HepG2 (cell line): ENCODE results near the gene MORN1. TPM values are rescaled to one million over a fixed set of nuclear protein-coding genes. Genes with fewer than 3 reads are reported as not detected.

Experiments
- CEBPZ ChIP-seq: IDR thresholded peaks from 2 replicates; pipeline ENCODE4 v1.6.1; 2012; ENCODE audit warnings: low read length, improper control_type of control experiment
- ELF1 ChIP-seq: sonication (generic); formaldehyde crosslinking; IDR thresholded peaks from 2 replicates; pipeline ENCODE4 v1.4.0; 2020; ENCODE audit warnings: missing genetic modification reagents
- ETV5 ChIP-seq: IDR thresholded peaks from 2 replicates; pipeline ENCODE4 v1.6.1; 2018; ENCODE audit warnings: missing biosample characterization, missing genetic modification reagents, inconsistent platforms, borderline replicate concordance
- GATA4 ChIP-seq: sonication (generic); IDR thresholded peaks from 2 replicates; pipeline ENCODE4 v1.6.1; 2016; ENCODE audit warnings: antibody characterized with exemption, low read depth, borderline replicate concordance
- GATAD2A ChIP-seq: IDR thresholded peaks from 2 replicates; pipeline ENCODE4 v1.6.1; 2016
- GLMP ChIP-seq: sonication (generic); formaldehyde crosslinking; IDR thresholded peaks from 2 replicates; pipeline ENCODE4 v1.9.0; 2021; ENCODE audit warnings: missing genetic modification reagents, mild to moderate bottlenecking, borderline replicate concordance
- GTF2F1 ChIP-seq: fragments of 150-350 bp; IDR thresholded peaks from 2 replicates; pipeline ENCODE4 v1.6.1; 2014; ENCODE audit warnings: low read length
- HMG20B ChIP-seq: conservative IDR thresholded peaks from 2 replicates; pipeline ENCODE4 v1.6.1; 2016; ENCODE audit warnings: missing genetic modification reagents, missing compliant biosample characterization
- HNRNPLL ChIP-seq: fragments of 200-400 bp; formaldehyde crosslinking; IDR thresholded peaks from 2 replicates; pipeline ENCODE4 v1.6.1; 2017; ENCODE audit warnings: mild to moderate bottlenecking, low read depth, low read length; ENCODE audit not compliant: poor library complexity, severe bottlenecking
- IRF2 ChIP-seq: IDR thresholded peaks from 2 replicates; pipeline ENCODE4 v1.6.1; 2018; ENCODE audit warnings: missing genetic modification reagents, missing compliant biosample characterization
- MAFF ChIP-seq: IDR thresholded peaks from 2 replicates; pipeline ENCODE4 v1.6.1; 2011; ENCODE audit warnings: low read depth, low read length, improper control_type of control experiment
- MEIS1 ChIP-seq: sonication (generic); formaldehyde crosslinking; IDR thresholded peaks from 2 replicates; pipeline ENCODE4 v1.9.0; 2021; ENCODE audit warnings: mild to moderate bottlenecking, missing genetic modification reagents, moderate library complexity, borderline replicate concordance
- MIER3 ChIP-seq: IDR thresholded peaks from 2 replicates; pipeline ENCODE4 v1.6.1; 2016; ENCODE audit warnings: missing compliant biosample characterization, borderline replicate concordance
- NR2F6 ChIP-seq, 2 experiments: IDR thresholded peaks; 2 replicates each; pipeline ENCODE4 v1.6.1; 2016; ENCODE audit warnings: antibody characterized with exemption in 1 of 2, mild to moderate bottlenecking in 1 of 2
- PHF21A ChIP-seq: sonication (generic); formaldehyde crosslinking; IDR thresholded peaks from 2 replicates; pipeline ENCODE4 v1.5.0; 2020; ENCODE audit warnings: mild to moderate bottlenecking, missing genetic modification reagents
- SNRNP70 ChIP-seq: fragments of 200-400 bp; formaldehyde crosslinking; IDR thresholded peaks from 2 replicates; pipeline ENCODE4 v1.6.1; 2017; ENCODE audit warnings: mild to moderate bottlenecking, low read depth, low read length, moderate library complexity
- SPEN ChIP-seq: sonication (generic); formaldehyde crosslinking; IDR thresholded peaks from 2 replicates; pipeline ENCODE4 v1.5.1; 2020; ENCODE audit warnings: low read depth, mild to moderate bottlenecking, missing genetic modification reagents
- ZBTB7A ChIP-seq: sonication (generic); formaldehyde crosslinking; IDR thresholded peaks from 2 replicates; pipeline ENCODE4 v1.8.0; 2022; ENCODE audit warnings: mild to moderate bottlenecking, missing genetic modification reagents
- ZEB1 ChIP-seq: IDR thresholded peaks from 2 replicates; pipeline ENCODE4 v1.6.1; 2012; ENCODE audit warnings: mild to moderate bottlenecking, low read depth, inconsistent platforms; ENCODE audit not compliant: insufficient replicate concordance
- ZNF33A ChIP-seq: sonication (generic); formaldehyde crosslinking; IDR thresholded peaks from 2 replicates; pipeline ENCODE4 v1.5.1; 2020; ENCODE audit warnings: missing genetic modification reagents, mild to moderate bottlenecking, moderate library complexity, borderline replicate concordance
- ZNF451 ChIP-seq: sonication (generic); formaldehyde crosslinking; IDR thresholded peaks from 2 replicates; pipeline ENCODE4 v1.5.0; 2020; ENCODE audit warnings: mild to moderate bottlenecking, missing genetic modification reagents
- ZNF670 ChIP-seq: sonication (generic); formaldehyde crosslinking; IDR thresholded peaks from 2 replicates; pipeline ENCODE4 v1.8.0; 2022; ENCODE audit warnings: mild to moderate bottlenecking, missing genetic modification reagents, borderline replicate concordance
- ZNF672 ChIP-seq: sonication (generic); formaldehyde crosslinking; IDR thresholded peaks from 2 replicates; pipeline ENCODE4 v1.8.1; 2022; ENCODE audit warnings: missing genetic modification reagents
- ZNF687 ChIP-seq: sonication (generic); formaldehyde crosslinking; IDR thresholded peaks from 2 replicates; pipeline ENCODE4 v1.5.1; 2020; ENCODE audit warnings: mild to moderate bottlenecking, missing genetic modification reagents, moderate library complexity
- polyA plus RNA-seq, 8 experiments: library from polyadenylated mRNA; depleted of rRNA in 3 of 8; stranded (reverse) in 7 of 8; unstranded in 1 of 8; fragments of >200 nt; fragmentation: Illumina TruSeq in 4 of 8; extraction: Trizol in 4 of 8; gene quantifications; 2 replicates each; pipeline versions ENCODE4 v1.2.1 to v1.2.3, GENCODE V29; 2011 to 2016; ENCODE audit warnings: low read depth in 4 of 8, missing spikeins in 1 of 8, mixed read lengths in 1 of 8; ENCODE audit not compliant: insufficient read depth in 1 of 8
- total RNA-seq, 5 experiments: library from RNA; depleted of rRNA; stranded (reverse); fragments of >200 nt; fragmentation: Illumina TruSeq; extraction: Trizol; gene quantifications; 2 replicates each; pipeline ENCODE4 v1.2.3, GENCODE V29; 2016; ENCODE audit warnings: low read depth in 1 of 5

Gene MORN1
- total and polyA plus RNA-seq, 2 of the 13 experiments (the other 11 are each of a cell fraction or from before 2014, with no cell fraction given), result 3.1 to 6.5 TPM

GRCh38 chr1:2412395-2412772 lies 21.0 kb upstream of the MORN1 start, which contains the start of gene PEX10 (continued):
- TF ChIP-seq CEBPZ (no peak), ZBTB7A (CRISPR knock-in tag) (no peak; the same call in 1 of the 2 replicates), HNRNPLL (peak; percentile 49), PHF21A (no peak), GTF2F1 (no peak), ZEB1 (no peak), ZNF33A (CRISPR knock-in tag) (no peak), IRF2 (CRISPR knock-in tag) (0 out of 2 replicates have a peak, but pooled peaks have one; percentile 21), ELF1 (CRISPR knock-in tag) (peak; percentile 72), ZNF670 (CRISPR knock-in tag) (no peak; the same call in 1 of the 2 replicates), SNRNP70 (no peak), GATAD2A (no peak), HMG20B (CRISPR knock-in tag) (no peak), ETV5 (CRISPR knock-in tag) (0 out of 2 replicates have a peak, but pooled peaks have one; percentile 45), ZNF687 (CRISPR knock-in tag) (no peak), GATA4 (no peak), NR2F6 (IDR thresholded peaks at IDR 0.05) (no peak), NR2F6 (CRISPR knock-in tag; IDR thresholded peaks at IDR 0.05) (0 out of 2 replicates have a peak, but pooled peaks have one; percentile 6), ZNF451 (CRISPR knock-in tag) (no peak; the same call in 1 of the 2 replicates), MAFF (no peak), SPEN (peak; percentile 95), GLMP (no peak), MEIS1 (CRISPR knock-in tag) (0 out of 2 replicates have a peak, but pooled peaks have one; percentile 9), ZNF672 (CRISPR knock-in tag) (no peak), MIER3 (CRISPR knock-in tag) (no peak; the same call in 1 of the 2 replicates)
